ENCODE data around the gene CCDC40. TPM values are rescaled to one million over a fixed set of nuclear protein-coding genes. Genes with fewer than 3 reads are reported as not detected.

The CCDC40 gene
- total RNA-seq, 2 donors from 2014 or later: 21.7 to 38.9 TPM

GRCh38 chr17:80142929-80143328, 106.5 kb downstream of the CCDC40 start:
- Mint-ChIP-seq H3K9me3 (no peaks in the 10 kb centered on the region), H3K27ac (no peak overlapping the region), H3K27me3 (ENCODE audit: insufficient read depth) (no peaks in the 10 kb centered on the region), H3K36me3 (ENCODE audit: low read depth) (peaks cover 63% of the 10 kb centered on the region), H3K4me1 (peaks cover 12% of the 10 kb centered on the region), H3K4me3 (no peak overlapping the region)
- Histone ChIP-seq H3K36me3 (ENCODE audit: control insufficient read depth, insufficient read depth, low read length) (peaks cover 71% of the 10 kb centered on the region), H3K9me3 (ENCODE audit: control insufficient read depth, low read length) (no peaks in the 10 kb centered on the region), H3K27me3 (ENCODE audit: control insufficient read depth, insufficient read depth, low read length, poor library complexity, severe bottlenecking) (no peaks in the 10 kb centered on the region), H3K4me1 (ENCODE audit: control insufficient read depth, insufficient read depth, low read length) (no peaks in the 10 kb centered on the region), H3K4me3 (ENCODE audit: low read length) (no peak overlapping the region), H3K9ac (ENCODE audit: extremely low read depth, low read length, poor library complexity, severe bottlenecking) (no peak overlapping the region), H3K27ac (ENCODE audit: low read depth, low read length) (no peak overlapping the region)
- 93 to 97% methylated on average over 4 to 5 of the region's 6 CpGs for WGBS, 2 experiments (ENCODE audit: insufficient coverage in 1 of 2, insufficient read length in 1 of 2)
- TF ChIP-seq CTCF (conservative IDR thresholded peaks at IDR 0.05): no peak
- peak; percentile 9 for DNase-seq

- Histone ChIP-seq H3K27ac (ENCODE audit: low read depth, low read length) (no peak overlapping the region), H3K9me3 (ENCODE audit: control insufficient read depth, low read length) (no peaks in the 10 kb centered on the region), H3K4me1 (ENCODE audit: control insufficient read depth, insufficient read depth, low read length) (no peaks in the 10 kb centered on the region), H3K9ac (ENCODE audit: extremely low read depth, low read length, poor library complexity, severe bottlenecking) (peak overlapping the region; percentile 83), H3K4me3 (ENCODE audit: low read length) (peak overlapping the region; percentile 96), H3K27me3 (ENCODE audit: control insufficient read depth, insufficient read depth, low read length, poor library complexity, severe bottlenecking) (no peaks in the 10 kb centered on the region), H3K36me3 (ENCODE audit: control insufficient read depth, insufficient read depth, low read length) (peaks cover 53% of the 10 kb centered on the region)
- Mint-ChIP-seq H3K27ac (peak overlapping the region; percentile 1), H3K4me1 (peaks cover 16% of the 10 kb centered on the region), H3K9me3 (no peaks in the 10 kb centered on the region), H3K27me3 (ENCODE audit: insufficient read depth) (no peaks in the 10 kb centered on the region), H3K36me3 (ENCODE audit: low read depth) (peaks cover 44% of the 10 kb centered on the region), H3K4me3 (peak overlapping the region; percentile 79)
- WGBS, 2 experiments (ENCODE audit: insufficient coverage in 1 of 2, insufficient read length in 1 of 2): 71 to 72% methylated on average over 6 to 10 of the region's 10 CpGs
- TF ChIP-seq CTCF (conservative IDR thresholded peaks at IDR 0.05): no peak
- DNase-seq: no peak
Observed at GRCh38 chr17:80145076-80146075, 108.9 kb downstream of the CCDC40 start.

GRCh38 chr17:80146121-80147034, 109.9 kb downstream of the CCDC40 start:
- H3K9me3 ChIP-seq (ENCODE audit: control insufficient read depth, low read length): no peaks in the 10 kb centered on the region
- DNase-seq: peak; percentile 73
- Mint-ChIP-seq H3K27ac (peak overlapping the region; percentile 89), H3K27me3 (ENCODE audit: insufficient read depth) (no peaks in the 10 kb centered on the region), H3K4me1 (peaks cover 23% of the 10 kb centered on the region), H3K4me3 (peak overlapping the region; percentile 79), H3K36me3 (ENCODE audit: low read depth) (peaks cover 36% of the 10 kb centered on the region), H3K9me3 (no peaks in the 10 kb centered on the region)
- peak overlapping the region; percentile 96 for H3K4me3 ChIP-seq (ENCODE audit: low read length)
- peak overlapping the region; percentile 83 for H3K9ac ChIP-seq (ENCODE audit: extremely low read depth, low read length, poor library complexity, severe bottlenecking)
- peaks cover 45% of the 10 kb centered on the region for H3K36me3 ChIP-seq (ENCODE audit: control insufficient read depth, insufficient read depth, low read length)
- 0 to 1% methylated on average over 17 to 69 of the region's 69 CpGs for WGBS, 2 experiments (ENCODE audit: insufficient coverage in 1 of 2, insufficient read length in 1 of 2)
- no peaks in the 10 kb centered on the region for H3K4me1 ChIP-seq (ENCODE audit: control insufficient read depth, insufficient read depth, low read length)
- TF ChIP-seq CTCF (conservative IDR thresholded peaks at IDR 0.05): no peak
- H3K27ac ChIP-seq (ENCODE audit: low read depth, low read length): peak overlapping the region; percentile 82
- no peaks in the 10 kb centered on the region for H3K27me3 ChIP-seq (ENCODE audit: control insufficient read depth, insufficient read depth, low read length, poor library complexity, severe bottlenecking)

All from endodermal cell (in vitro differentiated cells).